K562 (cell line): ENCODE measurements around the gene JADE2.

ENCODE experiments used
- CTCF ChIP-seq, 3 experiments: IDR thresholded peaks in 2 of 3; conservative IDR thresholded peaks in 1 of 3; 2 replicates each; pipeline ENCODE4 v1.5.1; 2011 to 2012; ENCODE audit warnings: low read length in 3 of 3, mild to moderate bottlenecking in 3 of 3, control low read depth in 2 of 3, improper control_type of control experiment in 1 of 3, inconsistent platforms in 1 of 3, low read depth in 1 of 3, mixed read lengths in 1 of 3, moderate library complexity in 1 of 3; ENCODE audit not compliant: insufficient read depth in 2 of 3
- E2F5 ChIP-seq: sonication (generic); formaldehyde crosslinking; IDR thresholded peaks from 2 replicates; pipeline ENCODE4 v1.8.0; 2022; ENCODE audit warnings: mild to moderate bottlenecking, missing genetic modification reagents
- USF2 ChIP-seq: sonication (generic); formaldehyde crosslinking; IDR thresholded peaks from 2 replicates; pipeline ENCODE4 v1.5.0; 2020; ENCODE audit warnings: missing genetic modification reagents

GRCh38 chr5:134506054-134507039 lies 19.1 kb upstream of the JADE2 start:
- TF ChIP-seq CTCF (IDR thresholded peaks at IDR 0.05 in 2 of 3, conservative IDR thresholded peaks at IDR 0.05 in 1 of 3; ENCODE audit: insufficient read depth in 2 of 3, low read depth in 1 of 3, low read length in 3 of 3) (no peak), USF2 (CRISPR knock-in tag) (no peak), E2F5 (CRISPR knock-in tag) (no peak)
